ENCODE measurements around the gene FAM180A.

Gene FAM180A

DNA sequence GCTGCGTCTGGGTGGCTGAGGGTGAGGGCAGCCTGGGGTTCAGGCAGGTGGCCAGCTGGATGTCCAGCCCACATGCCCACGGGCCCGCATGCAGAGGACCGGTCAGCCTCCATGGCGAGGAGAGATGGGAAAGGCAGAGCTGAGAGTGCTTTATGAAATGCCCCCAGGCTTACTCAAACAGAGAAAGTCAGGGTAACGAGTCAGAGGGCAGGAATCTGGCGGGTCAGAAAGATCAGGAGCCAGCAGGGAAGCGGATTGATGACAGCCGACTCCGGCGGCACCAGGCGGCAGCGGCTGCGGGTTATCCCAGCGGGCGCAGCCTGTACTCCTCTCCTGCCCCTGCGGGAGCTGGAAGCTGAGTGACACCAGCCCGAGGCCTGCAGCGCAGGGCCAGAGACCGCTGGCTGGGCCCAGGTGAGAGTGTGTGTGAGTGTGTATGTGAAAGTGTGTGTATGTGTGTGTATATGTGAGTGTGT is 34.0 kb downstream of the FAM180A start:
- Histone ChIP-seq H3K36me3 (ENCODE audit: control insufficient read depth, insufficient read depth, low read length) (no peaks in the 10 kb centered on the region), H3K9ac (ENCODE audit: low read length) (no peak overlapping the region), H3K27me3 (ENCODE audit: control insufficient read depth, insufficient read depth, low read length) (no peaks in the 10 kb centered on the region), H3K4me1 (ENCODE audit: control insufficient read depth, insufficient read depth, low read length) (no peaks in the 10 kb centered on the region), H3K4me3 (ENCODE audit: low read length) (no peak overlapping the region), H3K27ac (ENCODE audit: low read depth, low read length) (no peak overlapping the region)

DNA sequence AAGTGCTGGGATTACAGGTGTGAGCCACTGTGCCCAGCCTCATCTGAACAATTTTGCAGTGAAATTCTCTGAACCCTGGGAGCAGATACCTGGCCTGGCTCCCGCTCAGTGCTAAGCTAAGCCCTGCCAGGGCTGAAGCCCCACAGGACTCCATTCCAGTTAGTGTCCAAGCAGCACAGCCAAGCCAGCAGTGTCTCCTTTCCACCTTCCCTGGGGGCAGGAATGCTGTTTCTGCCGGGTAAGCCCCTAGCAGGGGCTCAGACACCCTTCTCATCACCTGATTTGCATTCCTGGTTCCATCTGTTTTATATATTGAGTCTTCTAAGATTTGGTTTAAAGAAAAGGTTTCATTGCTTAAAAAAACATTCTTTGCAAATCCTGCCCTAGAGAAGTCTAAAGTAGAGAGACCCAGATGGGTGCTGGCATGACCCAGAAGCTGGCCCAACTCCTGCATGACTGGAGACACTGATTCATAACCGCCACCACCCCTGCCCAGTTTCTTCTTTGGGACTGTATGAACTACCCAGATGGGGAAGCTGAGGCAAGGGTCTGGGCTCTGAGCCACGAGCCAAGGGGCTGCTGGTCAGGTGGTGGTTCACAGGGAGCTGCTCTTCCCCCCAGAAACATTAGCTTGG is 34.7 kb downstream of the FAM180A start:
- no peaks in the 10 kb centered on the region for H3K36me3 ChIP-seq (ENCODE audit: control insufficient read depth, insufficient read depth, low read length)
- H3K27ac ChIP-seq (ENCODE audit: low read depth, low read length): no peak overlapping the region
- no peaks in the 10 kb centered on the region for H3K4me1 ChIP-seq (ENCODE audit: control insufficient read depth, insufficient read depth, low read length)
- H3K9ac ChIP-seq (ENCODE audit: low read length): no peak overlapping the region
- no peak overlapping the region for H3K4me3 ChIP-seq (ENCODE audit: low read length)
- no peaks in the 10 kb centered on the region for H3K27me3 ChIP-seq (ENCODE audit: control insufficient read depth, insufficient read depth, low read length)

DNA sequence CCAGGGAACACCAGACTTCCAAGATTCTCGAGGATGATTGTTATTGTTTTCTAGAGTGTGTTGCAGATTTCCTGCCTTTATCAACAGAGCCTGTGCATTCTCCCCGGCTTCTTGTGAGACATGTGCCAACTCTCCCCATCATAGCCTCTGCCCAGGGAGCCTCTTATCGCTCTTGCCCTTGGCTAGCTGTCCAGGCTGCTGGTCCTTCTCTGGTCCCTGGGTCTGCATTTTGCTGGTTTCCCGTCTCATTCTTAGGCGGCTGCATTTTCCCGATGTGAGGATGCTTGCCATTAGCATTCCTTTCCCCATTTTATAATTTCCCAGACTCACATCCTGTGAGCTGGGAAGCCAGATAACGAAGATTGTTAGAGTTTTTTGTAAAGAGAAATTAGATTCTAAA is 35.8 kb downstream of the FAM180A start:
- Histone ChIP-seq H3K36me3 (ENCODE audit: control insufficient read depth, insufficient read depth, low read length) (no peaks in the 10 kb centered on the region), H3K4me1 (ENCODE audit: control insufficient read depth, insufficient read depth, low read length) (no peaks in the 10 kb centered on the region), H3K9ac (ENCODE audit: low read length) (no peak overlapping the region), H3K27ac (ENCODE audit: low read depth, low read length) (no peak overlapping the region), H3K27me3 (ENCODE audit: control insufficient read depth, insufficient read depth, low read length) (no peaks in the 10 kb centered on the region), H3K4me3 (ENCODE audit: low read length) (no peak overlapping the region)

DNA sequence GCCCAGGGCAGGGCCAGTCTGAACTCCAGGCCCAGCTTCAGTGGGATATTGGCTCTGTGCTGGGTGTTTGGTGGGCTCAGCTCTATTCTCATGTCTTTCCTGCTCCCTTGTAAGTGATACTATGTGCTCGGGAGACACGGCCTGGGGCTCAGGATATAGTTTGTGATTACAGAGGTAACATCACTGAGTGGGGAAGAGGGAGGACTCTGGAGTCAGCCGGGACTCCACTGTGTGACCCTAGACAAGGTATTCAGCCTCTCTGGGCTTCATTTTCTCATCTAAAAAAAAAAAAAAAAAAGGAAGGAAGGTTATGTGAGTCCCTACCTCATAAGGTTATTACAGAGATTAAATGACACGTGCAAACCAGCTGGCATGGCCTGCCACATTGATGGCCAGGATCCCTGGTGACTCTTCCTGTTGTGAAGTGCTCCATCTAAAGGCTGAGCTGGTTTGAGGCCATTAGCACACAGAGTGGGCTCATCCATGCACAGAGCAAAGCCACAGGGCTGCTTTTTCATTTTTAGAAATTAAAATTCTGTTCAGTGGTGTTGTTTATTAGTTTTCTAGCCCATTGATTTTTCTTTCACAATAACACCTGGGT is 36.3 kb downstream of the FAM180A start:
- H3K27ac ChIP-seq (ENCODE audit: low read depth, low read length): no peak overlapping the region
- H3K9ac ChIP-seq (ENCODE audit: low read length): no peak overlapping the region
- H3K4me3 ChIP-seq (ENCODE audit: low read length): no peak overlapping the region
- no peaks in the 10 kb centered on the region for H3K36me3 ChIP-seq (ENCODE audit: control insufficient read depth, insufficient read depth, low read length)
- H3K4me1 ChIP-seq (ENCODE audit: control insufficient read depth, insufficient read depth, low read length): no peaks in the 10 kb centered on the region
- H3K27me3 ChIP-seq (ENCODE audit: control insufficient read depth, insufficient read depth, low read length): no peaks in the 10 kb centered on the region

DNA sequence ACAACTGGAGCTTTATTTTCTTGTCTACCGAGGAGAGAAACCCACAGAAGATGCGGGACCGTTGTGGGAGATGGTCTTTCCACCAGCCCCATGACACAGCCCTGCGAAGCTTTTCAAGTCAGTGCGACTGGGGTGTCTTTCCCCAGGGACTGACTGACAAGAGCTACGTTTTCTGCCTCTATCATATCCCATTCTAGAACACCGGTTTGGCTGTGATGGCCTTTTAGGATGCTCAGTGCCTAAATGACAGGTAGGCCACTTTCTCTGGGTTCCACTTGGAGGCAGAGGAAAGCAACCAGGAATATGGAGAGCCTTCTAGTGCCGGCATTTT is 37.5 kb downstream of the FAM180A start:
- Histone ChIP-seq H3K36me3 (ENCODE audit: control insufficient read depth, insufficient read depth, low read length) (no peaks in the 10 kb centered on the region), H3K4me1 (ENCODE audit: control insufficient read depth, insufficient read depth, low read length) (no peaks in the 10 kb centered on the region), H3K27ac (ENCODE audit: low read depth, low read length) (no peak overlapping the region), H3K9ac (ENCODE audit: low read length) (no peak overlapping the region), H3K27me3 (ENCODE audit: control insufficient read depth, insufficient read depth, low read length) (no peaks in the 10 kb centered on the region), H3K4me3 (ENCODE audit: low read length) (no peak overlapping the region)

DNA sequence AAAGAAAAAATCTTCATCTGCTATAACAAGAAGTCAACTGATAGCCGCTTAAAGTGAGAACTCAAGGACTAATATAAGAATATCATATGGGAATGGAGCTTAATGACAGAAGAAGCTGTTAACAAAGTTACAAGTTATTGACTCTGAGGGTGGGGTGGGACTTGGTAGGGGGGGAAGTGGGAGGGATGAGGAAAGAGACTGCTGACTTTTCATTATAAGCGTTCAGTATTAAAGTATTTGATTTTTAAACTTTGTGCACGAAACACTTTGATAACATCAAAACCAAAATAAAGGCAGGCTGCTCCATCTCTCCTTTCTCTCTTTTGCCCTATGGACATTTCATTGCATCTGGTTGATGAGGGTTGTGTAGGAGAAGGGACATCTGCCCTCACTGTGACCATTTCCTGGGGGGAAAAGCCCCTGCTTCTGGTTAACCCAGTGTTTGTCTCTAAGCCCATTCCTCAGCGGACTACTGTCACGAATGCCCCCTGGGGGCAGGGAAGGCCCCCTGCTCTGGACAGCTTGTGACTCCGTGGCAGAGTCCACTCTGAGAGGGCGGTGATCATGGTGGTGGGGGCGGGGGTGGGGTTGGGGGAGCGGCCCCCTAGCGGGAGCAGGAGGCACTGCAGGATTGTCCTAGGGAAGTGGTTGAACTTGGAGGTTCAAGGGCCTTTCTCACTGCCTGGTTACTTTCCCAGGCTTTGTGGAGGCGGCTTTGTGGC is 38.0 kb downstream of the FAM180A start:
- H3K27me3 ChIP-seq (ENCODE audit: control insufficient read depth, insufficient read depth, low read length): no peaks in the 10 kb centered on the region
- H3K9ac ChIP-seq (ENCODE audit: low read length): no peak overlapping the region
- H3K27ac ChIP-seq (ENCODE audit: low read depth, low read length): no peak overlapping the region
- no peaks in the 10 kb centered on the region for H3K4me1 ChIP-seq (ENCODE audit: control insufficient read depth, insufficient read depth, low read length)
- no peak overlapping the region for H3K4me3 ChIP-seq (ENCODE audit: low read length)
- no peaks in the 10 kb centered on the region for H3K36me3 ChIP-seq (ENCODE audit: control insufficient read depth, insufficient read depth, low read length)

DNA sequence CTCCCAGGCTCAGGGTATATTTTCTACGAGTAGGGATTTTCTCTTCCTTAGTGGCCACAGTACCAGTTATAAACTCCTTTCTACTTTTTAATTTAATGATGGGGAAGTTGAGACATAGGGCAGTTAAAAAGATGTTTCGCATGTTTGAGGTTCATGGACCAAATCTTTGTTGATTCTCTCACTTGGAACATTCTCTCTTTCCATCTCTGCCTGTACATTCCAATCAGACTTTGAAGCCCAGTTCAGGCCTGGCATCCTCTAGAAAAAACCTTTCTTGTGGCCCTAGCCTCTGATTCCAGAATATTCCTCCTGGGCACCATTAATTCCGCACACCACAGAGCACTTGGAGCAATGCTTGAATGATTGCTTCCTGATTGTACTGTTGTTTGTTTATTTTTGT is 39.1 kb downstream of the FAM180A start:
- no peak overlapping the region for H3K9ac ChIP-seq (ENCODE audit: low read length)
- H3K27me3 ChIP-seq (ENCODE audit: control insufficient read depth, insufficient read depth, low read length): no peaks in the 10 kb centered on the region
- H3K4me1 ChIP-seq (ENCODE audit: control insufficient read depth, insufficient read depth, low read length): no peaks in the 10 kb centered on the region
- H3K27ac ChIP-seq (ENCODE audit: low read depth, low read length): no peak overlapping the region
- peaks cover 2% of the 10 kb centered on the region for H3K36me3 ChIP-seq (ENCODE audit: control insufficient read depth, insufficient read depth, low read length)
- H3K4me3 ChIP-seq (ENCODE audit: low read length): no peak overlapping the region

DNA sequence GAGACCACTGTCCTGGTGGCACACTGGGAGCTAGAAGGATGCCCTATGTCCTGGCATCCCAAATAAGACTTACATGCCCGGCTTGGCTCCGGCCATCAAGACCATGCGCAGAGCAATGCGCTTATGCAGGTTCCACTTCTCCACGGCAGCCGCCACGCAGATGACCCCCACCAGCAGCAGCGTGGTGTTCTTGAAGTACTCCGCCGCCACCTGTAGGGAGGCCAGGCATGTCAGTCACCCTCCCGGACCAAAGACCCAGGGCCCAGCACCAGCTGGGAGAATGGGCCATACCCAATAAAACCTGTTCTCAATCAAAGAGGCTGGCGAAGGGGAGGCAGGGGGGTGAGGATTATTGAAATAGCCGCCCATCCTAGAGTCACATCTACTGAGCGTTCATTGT is 40.6 kb downstream of the FAM180A start:
- H3K27me3 ChIP-seq (ENCODE audit: control insufficient read depth, insufficient read depth, low read length): no peaks in the 10 kb centered on the region
- no peak overlapping the region for H3K27ac ChIP-seq (ENCODE audit: low read depth, low read length)

DNA sequence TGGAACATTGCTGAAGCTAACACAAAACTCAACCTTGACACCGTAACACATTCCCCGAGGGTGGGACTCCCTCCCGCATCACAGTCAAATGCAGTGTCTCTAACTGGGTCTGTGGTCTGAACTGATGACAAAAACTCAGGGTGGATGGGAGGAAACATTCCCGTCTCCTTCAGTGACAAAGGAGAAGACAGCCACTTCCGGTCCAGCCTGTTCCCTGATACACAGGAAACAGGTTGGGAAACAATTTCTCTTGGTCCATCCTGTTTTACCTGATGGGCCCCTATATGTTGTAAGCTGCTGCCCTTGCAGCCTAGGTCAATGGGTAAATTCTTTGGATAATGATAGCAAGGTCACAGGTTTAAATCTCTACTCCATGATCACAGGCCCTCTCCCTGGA is 41.0 kb downstream of the FAM180A start:
- no peaks in the 10 kb centered on the region for H3K4me1 ChIP-seq (ENCODE audit: control insufficient read depth, insufficient read depth, low read length)
- H3K27me3 ChIP-seq (ENCODE audit: control insufficient read depth, insufficient read depth, low read length): no peaks in the 10 kb centered on the region
- no peak overlapping the region for H3K27ac ChIP-seq (ENCODE audit: low read depth, low read length)
- no peak overlapping the region for H3K9ac ChIP-seq (ENCODE audit: low read length)
- H3K36me3 ChIP-seq (ENCODE audit: control insufficient read depth, insufficient read depth, low read length): peaks cover 4% of the 10 kb centered on the region
- H3K4me3 ChIP-seq (ENCODE audit: low read length): no peak overlapping the region

More for the DNA sequence above, 40.6 kb downstream of the FAM180A start:
- Histone ChIP-seq H3K4me1 (ENCODE audit: control insufficient read depth, insufficient read depth, low read length) (no peaks in the 10 kb centered on the region), H3K4me3 (ENCODE audit: low read length) (no peak overlapping the region), H3K36me3 (ENCODE audit: control insufficient read depth, insufficient read depth, low read length) (peaks cover 2% of the 10 kb centered on the region), H3K9ac (ENCODE audit: low read length) (no peak overlapping the region)

DNA sequence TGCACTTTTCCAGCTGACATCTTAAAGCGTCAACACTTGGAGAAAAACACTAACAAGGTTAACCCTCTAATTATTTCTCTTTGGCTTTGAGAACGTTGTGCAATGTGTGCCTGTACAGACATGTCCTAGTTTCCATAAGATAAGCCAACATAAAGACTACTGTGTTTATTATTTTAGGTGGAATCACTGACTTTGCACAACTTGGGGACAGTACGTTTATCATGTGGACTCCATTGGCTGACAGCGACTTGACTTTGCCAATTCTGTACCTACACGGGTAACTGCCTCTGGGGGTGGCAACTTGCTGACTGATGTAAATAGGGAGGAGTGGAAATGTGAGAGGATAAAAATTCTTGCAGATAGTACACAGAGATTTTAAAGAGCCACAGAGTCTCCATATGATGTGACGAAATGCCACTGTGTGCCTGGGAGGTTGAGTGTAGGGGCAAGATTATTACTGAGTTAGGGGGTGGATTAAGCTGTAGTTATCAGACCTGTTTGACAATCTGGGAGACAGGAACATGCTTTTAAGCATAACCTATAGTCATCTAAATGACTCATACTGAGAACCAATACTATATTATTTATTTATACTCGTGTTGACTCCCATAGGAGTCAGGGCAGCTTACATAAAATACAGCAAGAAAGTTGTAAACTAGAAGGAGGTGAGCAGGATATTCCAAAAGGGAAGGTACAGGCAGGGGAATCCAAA is 41.6 kb downstream of the FAM180A start:
- Histone ChIP-seq H3K27ac (ENCODE audit: low read depth, low read length) (no peak overlapping the region), H3K36me3 (ENCODE audit: control insufficient read depth, insufficient read depth, low read length) (peaks cover 4% of the 10 kb centered on the region), H3K9ac (ENCODE audit: low read length) (no peak overlapping the region), H3K4me3 (ENCODE audit: low read length) (no peak overlapping the region), H3K27me3 (ENCODE audit: control insufficient read depth, insufficient read depth, low read length) (no peaks in the 10 kb centered on the region), H3K4me1 (ENCODE audit: control insufficient read depth, insufficient read depth, low read length) (no peaks in the 10 kb centered on the region)

DNA sequence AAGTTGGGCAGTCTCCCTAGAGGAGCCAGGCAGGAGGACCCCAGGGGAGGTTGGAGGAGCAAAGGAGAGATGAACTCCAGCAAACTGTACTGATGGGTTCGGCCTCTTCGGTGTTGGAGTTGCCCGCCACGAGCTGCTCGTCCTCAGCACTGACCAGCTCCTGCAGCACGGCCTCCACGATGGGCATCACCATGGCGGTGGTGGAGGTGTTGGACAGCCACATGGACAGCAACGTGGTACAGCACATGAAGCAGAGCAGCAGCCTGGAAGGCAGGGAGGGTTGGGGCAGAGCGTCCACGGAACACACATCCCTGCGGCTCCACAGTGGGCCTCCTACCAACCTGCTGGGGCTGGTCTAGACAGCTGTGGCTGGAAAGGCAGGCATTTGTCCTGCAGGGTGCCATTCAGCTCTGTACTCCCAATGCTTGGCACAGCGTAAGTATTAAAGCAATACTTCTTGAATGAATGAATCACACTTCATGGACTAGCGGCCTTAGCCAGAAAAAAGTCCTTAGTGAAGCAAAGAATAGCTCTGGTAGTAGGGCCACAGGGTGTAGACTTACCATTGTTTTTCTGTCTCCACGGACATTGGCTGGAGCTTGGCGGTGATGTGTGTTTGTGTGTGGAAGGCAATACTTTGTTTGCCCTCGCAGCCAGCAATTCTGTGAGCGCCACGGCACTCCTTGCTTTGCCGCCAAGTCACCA is 42.4 kb downstream of the FAM180A start:
- no peaks in the 10 kb centered on the region for H3K4me1 ChIP-seq (ENCODE audit: control insufficient read depth, insufficient read depth, low read length)
- no peak overlapping the region for H3K27ac ChIP-seq (ENCODE audit: low read depth, low read length)
- H3K4me3 ChIP-seq (ENCODE audit: low read length): no peak overlapping the region
- no peaks in the 10 kb centered on the region for H3K27me3 ChIP-seq (ENCODE audit: control insufficient read depth, insufficient read depth, low read length)
- H3K36me3 ChIP-seq (ENCODE audit: control insufficient read depth, insufficient read depth, low read length): peaks cover 4% of the 10 kb centered on the region
- H3K9ac ChIP-seq (ENCODE audit: low read length): no peak overlapping the region

DNA sequence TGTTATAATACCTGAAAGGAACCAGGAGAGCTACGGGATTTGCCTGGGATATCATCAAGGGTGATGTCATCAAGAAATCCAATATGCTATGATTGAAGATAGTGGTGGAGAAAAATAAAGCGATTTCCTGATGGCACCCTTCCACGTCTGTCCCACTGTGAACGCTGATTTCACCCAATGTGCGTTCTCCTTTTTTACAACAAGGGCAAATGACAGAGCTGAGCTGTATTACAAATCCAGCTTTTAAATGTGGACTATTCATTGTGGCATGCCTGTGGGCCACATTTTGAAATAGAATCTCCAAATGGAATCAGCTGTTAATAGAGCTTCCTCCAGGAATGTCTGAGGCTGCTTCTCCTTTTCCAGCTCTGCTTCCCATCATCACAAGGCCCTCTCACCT is 43.9 kb downstream of the FAM180A start:
- no peak overlapping the region for H3K9ac ChIP-seq (ENCODE audit: low read length)
- no peaks in the 10 kb centered on the region for H3K27me3 ChIP-seq (ENCODE audit: control insufficient read depth, insufficient read depth, low read length)
- no peak overlapping the region for H3K4me3 ChIP-seq (ENCODE audit: low read length)
- H3K4me1 ChIP-seq (ENCODE audit: control insufficient read depth, insufficient read depth, low read length): no peaks in the 10 kb centered on the region
- peaks cover 4% of the 10 kb centered on the region for H3K36me3 ChIP-seq (ENCODE audit: control insufficient read depth, insufficient read depth, low read length)
- H3K27ac ChIP-seq (ENCODE audit: low read depth, low read length): no peak overlapping the region
